Measurements from ENCODE around the gene ROPN1B.

GRCh38 chr3:126023390-126023789, 54.4 kb downstream of the ROPN1B start:
- TF ChIP-seq CTCF (conservative IDR thresholded peaks at IDR 0.05; ENCODE audit: low read depth in 2 of 2) (no peak), EZH2 (IDR thresholded peaks at IDR 0.05; ENCODE audit: low read depth, unreplicated experiment) (no peak), REST (IDR thresholded peaks at IDR 0.05; ENCODE audit: unreplicated experiment) (peak; percentile 78), POLR2AphosphoS5 (IDR thresholded peaks at IDR 0.05; ENCODE audit: low read depth) (no peak), CREB1 (CRISPR knock-in tag; IDR thresholded peaks at IDR 0.05; ENCODE audit: low read depth) (no peak), STAT1 (IDR thresholded peaks at IDR 0.05; ENCODE audit: unreplicated experiment) (no peak), ZNF462 (CRISPR knock-in tag; IDR thresholded peaks at IDR 0.05) (no peak), JUNB (IDR thresholded peaks at IDR 0.05; ENCODE audit: unreplicated experiment) (no peak), EZH2phosphoT487 (IDR thresholded peaks at IDR 0.05; ENCODE audit: unreplicated experiment) (no peak)

Measured in GM23338 (cell line).